Tibial nerve (tissue), 4 donors: ENCODE results near the gene PAFAH1B1. TPM values are rescaled to one million over a fixed set of nuclear protein-coding genes. Genes with fewer than 3 reads are reported as not detected.
A peak's percentile ranks its signal among the peaks of the same experiment; 100 is the strongest.

Source experiments
- DNase-seq, 2 donors: peaks; one replicate each; pipeline ENCODE4 v3.0.0-alpha.2; 2019; ENCODE audit warnings: low spot score in 2 of 2
- H3K27ac ChIP-seq, 4 donors: fragments of 200-600 bp; sonication (generic) in 3 of 4; one replicate each; pipeline ENCODE4 v1.5.1; 2017 to 2019; ENCODE audit warnings: mild to moderate bottlenecking in 1 of 4
- H3K27me3 ChIP-seq, 2 donors: fragments of 200-600 bp; sonication (generic) in 1 of 2; one replicate each; pipeline versions ENCODE4 v1.5.1 to v1.6.0; 2017 to 2019
- H3K36me3 ChIP-seq, 3 donors: fragments of 200-600 bp; sonication (generic); one replicate each; pipeline ENCODE4 v1.5.1; 2018 to 2019
- H3K4me1 ChIP-seq, 4 donors: fragments of 200-600 bp; sonication (generic) in 3 of 4; one replicate each; pipeline ENCODE4 v1.5.1; 2017 to 2019
- H3K4me3 ChIP-seq, 4 donors: fragments of 200-600 bp; sonication (generic) in 3 of 4; one replicate each; pipeline ENCODE4 v1.5.1; 2017 to 2019; ENCODE audit warnings: mild to moderate bottlenecking in 1 of 4, moderate library complexity in 1 of 4
- H3K9me3 ChIP-seq, 4 donors: fragments of 200-600 bp; sonication (generic) in 3 of 4; one replicate each; pipeline ENCODE4 v1.5.1; 2017 to 2019
- CTCF ChIP-seq, 5 experiments: fragments of 200-600 bp in 3 of 5; fragments of 450-650 bp in 2 of 5; sonication (generic) in 3 of 5; IDR thresholded peaks; one replicate each; pipeline ENCODE4 v1.5.1; 2016 to 2019; ENCODE audit warnings: antibody characterized with exemption in 5 of 5, mild to moderate bottlenecking in 3 of 5, moderate library complexity in 2 of 5
- EP300 ChIP-seq, 2 donors: sonication (generic); formaldehyde crosslinking; IDR thresholded peaks; one replicate each; pipeline ENCODE4 v1.6.1; 2017; ENCODE audit warnings: antibody characterized with exemption in 2 of 2, mild to moderate bottlenecking in 1 of 2
- POLR2A ChIP-seq, 2 donors: fragments of 450-650 bp; IDR thresholded peaks; one replicate each; pipeline ENCODE4 v1.6.1; 2017; ENCODE audit warnings: antibody characterized with exemption in 2 of 2, mild to moderate bottlenecking in 2 of 2, moderate library complexity in 2 of 2
- WGBS, 2 donors: methylation state at CpG; one replicate each; pipeline ENCODE4 v1.1.5; 2018; 5-methylcytosine and 5-hydroxymethylcytosine counted together
- total RNA-seq, 4 donors: library from RNA; depleted of rRNA; stranded (reverse); fragments of >200 nt; gene quantifications; one replicate each; pipeline ENCODE4 v1.1.0, GENCODE V29; 2016

PAFAH1B1 gene
- total RNA-seq, 4 donors from 2014 or later, result 105 to 185 (median 139) TPM

DNA sequence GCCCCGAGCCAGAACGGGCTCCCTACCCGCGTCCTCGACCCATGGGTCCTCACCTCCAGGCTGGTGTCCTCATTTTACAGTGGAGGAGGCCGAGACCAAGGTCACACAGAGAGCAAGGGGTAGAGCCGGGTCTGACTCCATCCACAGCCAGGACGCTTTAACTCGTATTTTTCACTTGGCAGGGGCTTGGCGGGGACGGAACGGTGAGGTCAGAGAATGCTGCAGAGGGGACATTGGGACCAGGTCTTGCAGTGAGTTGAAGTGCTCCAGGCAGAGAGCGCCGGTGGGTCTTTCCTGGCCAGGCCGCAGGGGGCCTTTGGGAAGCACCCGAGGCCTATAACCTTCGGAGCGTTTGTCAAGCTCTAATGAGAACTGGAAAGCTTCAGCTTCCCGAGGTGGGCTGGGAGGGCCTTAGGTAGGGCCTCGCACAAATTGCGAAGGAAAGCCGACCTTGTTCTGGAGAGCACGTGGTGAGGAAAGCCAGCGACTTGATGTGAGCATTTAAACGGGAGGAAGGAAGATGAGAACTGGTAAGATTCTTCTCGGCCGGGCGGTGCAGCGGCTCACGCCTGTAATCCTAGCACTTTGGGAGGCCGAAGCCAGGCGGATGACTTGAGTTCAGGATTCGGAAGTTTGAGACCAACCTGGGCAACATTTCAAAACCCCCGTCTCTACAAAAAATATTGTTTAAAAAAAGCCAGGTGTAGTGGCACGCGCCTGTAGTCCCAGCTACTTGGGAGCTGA lies 119.0 kb downstream of the PAFAH1B1 start:
- peaks cover 0 to 45% (median 42%) of the 10 kb centered on the region in 4 donors for H3K4me1 ChIP-seq
- H3K27ac ChIP-seq, result peak overlapping the region; percentile 44 to 85 (median 82)
- H3K27me3 ChIP-seq, result no peaks in the 10 kb centered on the region
- 56 to 65% methylated on average over 30 of the region's 36 CpGs for WGBS, 2 donors
- TF ChIP-seq POLR2A (IDR thresholded peaks at IDR 0.05) (no peak), EP300 (IDR thresholded peaks at IDR 0.05) (no peak), CTCF (IDR thresholded peaks at IDR 0.05) (no peak)
- no peak for DNase-seq
- no peaks in the 10 kb centered on the region for H3K9me3 ChIP-seq
- H3K4me3 ChIP-seq, result peak overlapping the region; percentile 65 to 83 (median 74)
- no peaks in the 10 kb centered on the region for H3K36me3 ChIP-seq

DNA sequence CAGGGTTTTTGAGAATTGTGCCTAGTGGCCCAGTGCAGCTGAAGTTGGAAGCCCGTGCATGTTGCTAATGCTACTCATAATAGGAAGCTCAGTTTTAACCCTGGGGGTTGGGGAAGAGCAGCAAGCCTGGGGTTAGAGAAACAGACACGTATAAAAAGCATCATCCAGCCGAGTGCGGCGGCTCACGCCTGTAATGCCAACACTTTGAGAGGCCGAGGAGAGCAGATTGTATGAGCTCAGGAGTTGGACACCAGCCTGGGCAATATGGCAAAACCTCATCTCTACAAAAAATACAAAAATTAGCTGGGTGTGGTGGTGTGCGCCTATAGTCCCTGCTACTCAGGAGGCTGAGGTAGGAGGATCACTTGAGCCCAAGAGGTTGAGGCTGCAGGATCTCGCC lies 120.4 kb downstream of the PAFAH1B1 start:
- TF ChIP-seq CTCF (IDR thresholded peaks at IDR 0.05) (no peak), EP300 (IDR thresholded peaks at IDR 0.05) (no peak), POLR2A (IDR thresholded peaks at IDR 0.05) (no peak)
- Histone ChIP-seq H3K4me1 (peaks cover 0 to 31% (median 28%) of the 10 kb centered on the region in 4 donors), H3K36me3 (no peaks in the 10 kb centered on the region), H3K9me3 (no peaks in the 10 kb centered on the region), H3K27ac (no peak overlapping the region), H3K4me3 (no peak overlapping the region), H3K27me3 (no peaks in the 10 kb centered on the region)
- DNase-seq, result no peak
- WGBS, 2 donors, result 80 to 88% methylated on average over 9 of the region's 9 CpGs

DNA sequence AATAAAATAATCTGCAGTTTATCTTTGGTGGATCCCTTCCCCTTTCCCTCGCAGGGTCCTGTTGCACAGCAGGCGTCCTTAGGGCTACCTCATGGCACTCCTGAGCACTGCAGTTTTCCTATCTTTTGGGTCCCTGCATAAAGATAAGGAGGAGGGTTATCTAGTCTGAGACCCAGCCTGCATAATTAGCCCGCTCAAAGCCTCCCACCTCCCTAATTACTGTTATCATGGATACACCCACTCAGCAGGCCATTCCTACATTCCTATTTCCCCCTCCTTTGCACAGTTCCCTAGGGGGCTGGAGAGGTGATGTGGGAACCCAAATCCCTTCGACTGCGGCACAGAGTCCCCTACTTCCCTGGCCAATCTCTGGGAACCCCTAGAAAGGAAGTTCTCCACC lies 123.2 kb downstream of the PAFAH1B1 start:
- DNase-seq, result no peak
- Histone ChIP-seq H3K4me3 (no peak overlapping the region), H3K4me1 (peaks cover 0 to 9% (median 8%) of the 10 kb centered on the region in 4 donors), H3K36me3 (no peaks in the 10 kb centered on the region), H3K27ac (no peak overlapping the region), H3K9me3 (no peaks in the 10 kb centered on the region), H3K27me3 (peaks cover 0 to under 1% of the 10 kb centered on the region in 2 donors)
- WGBS, 2 donors, result 64 to 67% methylated on average over 5 of the region's 5 CpGs
- TF ChIP-seq POLR2A (IDR thresholded peaks at IDR 0.05) (no peak), EP300 (IDR thresholded peaks at IDR 0.05) (no peak), CTCF (IDR thresholded peaks at IDR 0.05) (no peak)

GRCh38 chr17:2718150-2718938 lies 124.9 kb downstream of the PAFAH1B1 start:
- DNase-seq, result no peak
- peaks cover 0 to 17% of the 10 kb centered on the region in 2 donors for H3K27me3 ChIP-seq
- WGBS, 2 donors, result 69 to 75% methylated on average over 13 of the region's 13 CpGs

More at GRCh38 chr17:2718150-2718938, 124.9 kb downstream of the PAFAH1B1 start:
- Histone ChIP-seq H3K36me3 (no peaks in the 10 kb centered on the region), H3K4me3 (no peak overlapping the region), H3K9me3 (no peaks in the 10 kb centered on the region), H3K27ac (no peak overlapping the region), H3K4me1 (no peaks in the 10 kb centered on the region)
- TF ChIP-seq CTCF (IDR thresholded peaks at IDR 0.05), result no peak
- no peak for TF ChIP-seq EP300 (IDR thresholded peaks at IDR 0.05)
- TF ChIP-seq POLR2A (IDR thresholded peaks at IDR 0.05), result no peak
